ENCODE results near the gene RHO. TPM values are rescaled to one million over a fixed set of nuclear protein-coding genes. Genes with fewer than 3 reads are reported as not detected.

The RHO gene
- total RNA-seq, 2 donors from 2014 or later, result 0.23 TPM; not detected in 1

DNA sequence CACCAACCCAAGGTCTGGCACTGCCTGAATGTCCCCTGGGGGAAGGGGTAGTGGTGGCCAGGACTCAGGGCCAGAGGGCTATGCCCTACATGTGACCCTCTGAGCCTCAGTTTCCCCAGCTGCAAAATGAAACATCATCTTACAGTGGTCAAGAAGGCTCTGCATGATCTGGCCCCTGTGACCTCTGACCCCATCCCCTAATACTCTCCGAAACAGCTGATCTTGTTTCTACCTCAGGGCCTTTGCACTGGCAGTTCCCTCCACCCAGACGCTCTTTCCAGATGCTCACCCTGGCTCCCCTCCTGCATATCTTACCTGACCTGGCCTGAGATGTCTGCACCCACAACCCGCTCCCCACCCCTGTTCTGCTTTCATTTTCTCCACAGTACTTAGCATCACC is 56.2 kb downstream of the RHO start:
- no peaks in the 10 kb centered on the region for H3K27me3 ChIP-seq (replicated peaks; ENCODE audit: insufficient read depth)
- intact Hi-C loops (cut with DNase I), result no loop called here
- H3K4me1 ChIP-seq (replicated peaks), result no peaks in the 10 kb centered on the region
- H3K9me3 ChIP-seq, result no peaks in the 10 kb centered on the region
- WGBS, result 84% methylated on average over 3 of the region's 3 CpGs
- H3K27ac ChIP-seq, result no peak overlapping the region
- TF ChIP-seq POLR2A (IDR thresholded peaks at IDR 0.05) (no peak), POLR2AphosphoS5 (IDR thresholded peaks at IDR 0.05) (no peak)
- TF ChIP-seq, protein P1, sequence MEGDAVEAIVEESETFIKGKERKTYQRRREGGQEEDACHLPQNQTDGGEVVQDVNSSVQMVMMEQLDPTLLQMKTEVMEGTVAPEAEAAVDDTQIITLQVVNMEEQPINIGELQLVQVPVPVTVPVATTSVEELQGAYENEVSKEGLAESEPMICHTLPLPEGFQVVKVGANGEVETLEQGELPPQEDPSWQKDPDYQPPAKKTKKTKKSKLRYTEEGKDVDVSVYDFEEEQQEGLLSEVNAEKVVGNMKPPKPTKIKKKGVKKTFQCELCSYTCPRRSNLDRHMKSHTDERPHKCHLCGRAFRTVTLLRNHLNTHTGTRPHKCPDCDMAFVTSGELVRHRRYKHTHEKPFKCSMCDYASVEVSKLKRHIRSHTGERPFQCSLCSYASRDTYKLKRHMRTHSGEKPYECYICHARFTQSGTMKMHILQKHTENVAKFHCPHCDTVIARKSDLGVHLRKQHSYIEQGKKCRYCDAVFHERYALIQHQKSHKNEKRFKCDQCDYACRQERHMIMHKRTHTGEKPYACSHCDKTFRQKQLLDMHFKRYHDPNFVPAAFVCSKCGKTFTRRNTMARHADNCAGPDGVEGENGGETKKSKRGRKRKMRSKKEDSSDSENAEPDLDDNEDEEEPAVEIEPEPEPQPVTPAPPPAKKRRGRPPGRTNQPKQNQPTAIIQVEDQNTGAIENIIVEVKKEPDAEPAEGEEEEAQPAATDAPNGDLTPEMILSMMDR (IDR thresholded peaks at IDR 0.05), result no peak
- no peak for DNase-seq (ENCODE audit: low spot score)
- peaks cover 0 to 8% of the 10 kb centered on the region in 2 donors for H3K36me3 ChIP-seq
- no peak overlapping the region for H3K4me3 ChIP-seq

Other genes with a start within 250 kb of the RHO start
- 10 to 100 TPM; 29.1 to 34.9 TPM for gene HMCES, start 249.8 kb upstream of the RHO start, total RNA-seq
- 10 to 100 TPM in 1 of 2 donors, 1 to 10 TPM in 1; 6.2 to 13.7 TPM for gene EFCAB12, start 100.0 kb upstream of the RHO start, total RNA-seq
- 10 to 100 TPM; 20.6 to 34.0 TPM for gene MBD4, start 88.7 kb upstream of the RHO start, total RNA-seq
- 10 to 100 TPM; 60.8 to 91.3 TPM for gene IFT122, start 88.4 kb upstream of the RHO start, total RNA-seq
- gene H1-8, start 14.5 kb downstream of the RHO start, total RNA-seq, result not detected
- 10 to 100 TPM; 19.7 to 83.6 TPM for gene PLXND1, start 78.0 kb downstream of the RHO start, total RNA-seq

Measured in prostate gland (tissue), 2 donors.